ENCODE measurements around the gene TTC28.
"Not testable (repeated sequence)": the region's sequence is repeated elsewhere in the genome, so short reads cannot be mapped to it uniquely, and the experiment has no call there.

The TTC28 gene

DNA sequence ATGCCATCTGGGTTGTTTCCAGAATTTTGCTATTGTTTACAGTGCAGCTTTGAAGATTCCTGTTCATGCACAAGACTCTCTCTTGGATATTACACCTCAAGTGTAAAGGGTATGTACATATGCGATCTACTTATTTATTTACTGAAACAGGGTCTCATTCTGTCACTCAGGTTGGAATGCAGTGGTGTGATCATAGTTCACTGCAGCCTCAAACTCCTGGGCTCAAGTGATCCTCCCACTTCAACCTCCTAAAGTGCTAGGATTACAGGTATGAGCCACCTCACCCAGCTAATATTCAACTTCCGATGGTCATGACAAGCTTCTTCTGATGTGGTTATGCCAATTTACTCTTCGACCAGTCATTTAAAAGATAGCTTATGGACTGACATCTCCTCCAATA, 602.5 kb downstream of the TTC28 start:
- no peak for DNase-seq

DNA sequence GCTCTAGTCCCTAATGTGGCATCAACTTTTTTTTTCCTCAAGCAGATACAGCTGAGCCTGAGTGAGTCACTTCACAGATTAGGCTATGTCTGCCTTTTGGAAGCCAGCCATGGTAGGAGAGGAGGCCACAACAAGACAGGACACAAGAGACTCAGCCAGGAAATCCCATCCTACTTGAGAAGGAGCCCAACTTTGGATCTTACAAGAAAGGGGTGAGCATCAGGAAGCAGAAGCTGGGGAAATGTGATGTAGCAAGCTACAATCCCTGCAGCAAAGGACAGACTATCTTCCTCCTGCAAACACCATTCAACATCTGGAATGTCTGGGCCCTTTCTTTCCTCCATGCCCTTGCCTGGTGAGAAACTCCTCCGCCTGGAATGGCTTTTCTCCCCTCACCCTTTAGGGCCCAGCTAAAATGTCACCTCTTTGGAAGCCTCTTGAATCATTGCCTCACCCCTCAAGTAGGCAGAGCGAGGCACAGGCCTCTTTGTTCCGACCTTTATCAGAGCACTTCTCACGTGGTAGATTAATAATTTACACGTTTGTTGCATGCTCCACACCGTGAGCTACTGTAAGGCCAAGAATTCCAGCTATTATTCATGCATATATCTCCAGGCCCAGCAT, 604.2 kb downstream of the TTC28 start:
- no peak for DNase-seq

GRCh38 chr22:28074526-28074925, 605.1 kb downstream of the TTC28 start:
- DNase-seq: no peak

DNA sequence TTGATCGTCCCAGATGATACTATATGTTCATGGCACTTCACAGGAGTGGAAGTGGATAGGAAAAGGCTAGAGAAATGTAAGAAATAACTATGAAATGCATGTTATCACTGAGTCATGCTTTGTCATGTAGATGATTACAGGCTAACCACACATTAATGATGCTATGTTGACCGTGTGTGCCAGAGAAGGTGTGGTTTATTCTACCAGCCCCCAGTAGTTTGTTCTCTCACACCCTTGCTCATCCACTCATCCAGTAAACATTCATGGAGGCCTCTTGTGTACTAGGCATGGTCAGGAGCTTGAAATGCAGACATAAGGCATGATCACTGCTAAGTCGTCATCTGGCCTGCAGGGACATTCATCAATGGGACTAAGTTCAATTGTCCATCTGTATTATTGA, 607.6 kb downstream of the TTC28 start:
- DNase-seq: no peak

GRCh38 chr22:28068826-28069225, 610.8 kb downstream of the TTC28 start:
- no peak for DNase-seq

DNA sequence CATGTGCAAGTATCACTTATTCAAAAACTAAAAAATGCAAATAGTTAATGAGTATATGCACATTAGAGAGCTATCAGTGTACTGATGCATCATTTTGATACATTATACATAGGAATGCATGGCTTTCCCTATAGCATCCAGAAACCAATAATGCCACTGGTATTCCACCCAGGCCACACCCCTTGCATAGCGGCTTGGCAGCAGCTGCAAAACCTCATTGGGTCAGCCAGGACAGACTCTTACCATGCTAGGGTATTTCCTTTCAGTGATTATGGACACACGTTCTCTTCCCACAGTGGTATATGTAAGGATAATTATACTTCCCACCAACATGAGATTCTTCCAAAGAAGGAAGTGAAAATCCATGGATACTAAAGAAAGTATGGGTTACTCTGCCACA, 614.7 kb downstream of the TTC28 start:
- DNase-seq: no peak

- no peak for DNase-seq
Observed at GRCh38 chr22:28063656-28064055, 616.0 kb downstream of the TTC28 start.

- DNase-seq: not testable (repeated sequence)
Observed at GRCh38 chr22:28060594-28060993, 619.0 kb downstream of the TTC28 start.

DNA sequence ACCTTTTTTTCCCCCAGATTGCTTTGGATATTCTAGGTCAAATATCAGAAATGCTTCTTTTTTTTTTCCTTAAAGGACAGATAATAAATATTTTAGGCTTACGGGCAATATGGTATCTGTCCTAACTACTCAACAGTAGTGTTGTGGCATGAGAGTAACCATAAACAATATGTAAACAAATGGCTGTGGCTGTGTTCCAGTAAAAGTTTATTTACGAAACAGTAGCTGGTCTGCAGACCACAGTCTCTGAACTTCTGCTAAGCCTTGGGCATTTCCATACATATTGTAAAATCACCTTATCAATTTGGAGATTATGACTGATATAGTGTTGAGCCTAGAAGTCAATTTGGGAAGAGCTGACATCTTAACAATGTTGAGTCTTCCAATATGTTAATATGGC, 621.6 kb downstream of the TTC28 start:
- DNase-seq: no peak

DNA sequence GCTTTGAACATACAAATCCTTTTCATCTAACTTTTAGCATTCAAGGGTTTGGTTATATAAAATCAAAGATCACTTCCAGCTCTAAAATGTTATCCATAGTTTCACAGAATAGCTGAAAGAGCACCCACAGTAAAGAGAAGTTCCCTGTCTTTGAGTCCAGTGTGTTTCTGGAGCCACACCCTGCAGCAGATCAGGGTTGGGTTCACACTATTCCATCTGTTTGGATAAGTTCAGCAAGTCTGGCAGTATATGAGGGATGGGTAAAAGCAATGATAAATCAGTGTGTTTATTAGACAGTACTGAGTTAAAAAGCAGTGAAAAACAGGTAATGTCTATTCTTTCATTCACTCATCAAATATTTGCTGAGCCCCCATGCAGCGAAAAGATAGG, 624.8 kb downstream of the TTC28 start:
- no peak for DNase-seq

DNA sequence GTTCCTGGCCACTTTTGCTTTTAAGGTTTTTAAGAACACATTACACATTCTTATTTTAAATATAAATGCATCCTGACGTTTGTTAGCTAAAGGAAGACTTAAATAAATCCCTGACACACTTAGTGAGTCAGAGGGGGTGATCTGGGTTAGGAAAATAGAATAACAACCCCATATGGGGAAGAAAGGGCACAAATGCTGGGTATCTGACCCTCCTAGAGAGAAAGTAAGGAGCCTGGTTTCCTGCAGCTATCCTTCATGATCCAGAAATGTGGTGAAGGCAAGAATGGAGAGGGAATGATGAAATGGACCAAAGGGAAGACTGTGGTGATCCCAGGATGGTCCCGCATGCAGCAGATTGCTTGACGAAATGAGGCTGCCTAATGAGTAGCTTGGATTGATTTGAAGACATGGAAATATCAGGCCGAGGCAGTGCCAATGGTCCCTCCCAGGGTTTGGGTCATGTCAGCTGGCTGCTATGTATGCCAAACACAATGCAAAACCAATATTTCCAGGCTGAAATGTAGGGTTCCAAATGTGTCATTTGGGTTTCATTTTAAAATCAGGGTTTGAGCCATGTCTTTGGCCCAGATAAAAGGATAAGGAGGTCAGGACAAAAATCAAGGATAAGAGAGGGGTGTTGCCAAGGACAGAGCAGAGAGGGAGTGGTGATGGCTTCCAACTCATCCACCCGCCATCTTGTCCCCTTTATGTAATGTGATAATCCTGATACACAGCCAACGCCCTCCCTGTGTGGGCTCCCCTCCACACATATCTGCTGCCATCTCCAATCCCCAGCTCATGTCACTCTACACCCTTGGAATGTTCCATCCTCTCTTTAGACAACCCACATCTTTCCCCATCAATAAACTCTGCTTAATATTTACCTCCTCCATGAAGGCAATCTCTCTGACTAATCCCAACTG, 625.5 kb downstream of the TTC28 start:
- DNase-seq: no peak

GRCh38 chr22:28052825-28053269, 626.8 kb downstream of the TTC28 start:
- no peak for DNase-seq

GRCh38 chr22:28051787-28052356, 627.8 kb downstream of the TTC28 start:
- no peak for DNase-seq

DNA sequence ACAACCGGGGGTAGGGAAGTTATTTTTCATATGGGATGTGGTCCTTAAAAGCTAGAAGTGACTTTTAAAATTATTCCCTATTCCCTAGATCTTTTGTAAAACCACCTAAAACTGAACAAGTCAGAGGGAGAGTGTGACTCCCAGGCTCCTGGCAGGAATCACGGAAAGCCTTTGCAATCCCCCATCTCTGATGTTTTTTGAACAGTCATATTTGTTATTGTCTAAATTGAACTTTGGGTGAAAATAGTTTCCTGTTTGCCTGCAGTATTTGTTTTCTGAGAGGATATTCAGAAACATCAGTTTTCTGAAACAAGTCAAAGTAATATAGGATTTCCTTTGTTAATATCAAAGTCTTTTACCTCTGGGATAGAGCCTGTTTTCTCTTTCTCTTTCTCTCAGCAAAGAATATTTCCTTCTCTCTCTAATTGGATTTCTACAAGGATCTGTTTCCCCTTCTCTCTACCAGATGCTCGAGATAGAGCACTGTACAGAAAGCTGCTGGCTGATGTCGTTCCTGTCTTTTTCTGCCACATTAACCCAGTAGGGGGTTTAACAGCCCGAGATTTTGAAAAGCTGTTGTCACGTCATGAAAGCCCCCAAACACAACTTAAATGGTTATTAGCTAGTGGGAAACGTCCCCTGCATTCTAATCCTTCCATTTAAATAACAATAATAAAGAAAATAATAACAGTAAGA, 628.4 kb downstream of the TTC28 start:
- no peak for DNase-seq

DNA sequence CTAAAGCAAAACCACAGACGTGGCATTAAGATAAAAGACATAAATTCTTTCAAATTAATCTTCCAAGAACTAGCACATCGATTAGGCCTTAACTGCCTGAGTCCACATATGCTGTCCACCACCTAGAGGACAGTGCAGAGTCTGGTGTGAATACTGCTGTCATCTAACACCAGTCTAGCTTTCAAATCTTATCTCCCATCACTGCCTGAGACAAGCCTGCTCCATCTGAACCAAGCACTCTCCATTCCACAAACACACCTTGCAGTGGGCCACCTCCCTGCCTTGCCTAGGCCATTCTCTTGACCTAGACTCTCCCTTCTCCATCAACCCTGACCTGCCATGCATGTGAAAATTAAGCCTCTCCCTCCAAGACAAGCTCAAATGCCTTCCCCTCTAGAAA, 631.1 kb downstream of the TTC28 start:
- no peak for DNase-seq

DNA sequence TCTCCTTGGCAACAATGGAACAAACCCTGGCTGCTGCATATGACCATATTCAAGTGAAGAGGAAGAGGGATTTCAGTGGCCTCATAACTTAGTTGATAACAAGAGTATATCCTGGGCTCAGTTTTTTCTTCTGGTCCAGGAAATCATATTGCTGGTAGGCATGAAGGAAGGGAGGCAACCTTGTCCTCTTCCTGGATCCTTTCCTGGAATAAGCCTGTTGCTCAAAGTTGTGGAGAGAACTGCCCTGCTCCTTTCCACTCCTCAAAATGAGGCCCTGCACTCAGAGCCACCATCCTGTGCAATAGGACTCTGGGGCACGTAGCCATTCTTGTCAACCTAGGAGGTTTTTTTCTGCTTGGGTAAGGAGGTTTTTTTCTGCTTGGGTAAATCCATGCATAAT, 631.9 kb downstream of the TTC28 start:
- DNase-seq: no peak

DNA sequence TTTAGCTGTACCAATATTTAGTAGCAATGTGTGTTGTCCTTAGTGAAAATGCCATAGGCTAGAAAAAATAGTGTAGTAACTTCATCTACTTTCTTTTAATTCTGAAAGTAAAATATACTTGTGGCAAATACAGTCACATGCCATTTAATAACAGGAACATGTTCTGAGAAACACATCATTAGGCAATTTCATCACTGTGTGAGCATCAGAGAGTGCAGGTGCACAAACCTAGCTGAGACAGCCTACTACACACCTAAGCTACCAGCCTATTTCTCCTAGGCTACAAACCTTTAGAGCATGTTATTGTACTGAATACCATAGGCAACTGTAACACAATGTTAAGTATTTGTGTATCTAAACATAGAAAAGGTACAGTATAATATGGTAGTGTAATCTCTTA, 633.5 kb downstream of the TTC28 start:
- no peak for DNase-seq

GRCh38 chr22:28044546-28045173, 635.0 kb downstream of the TTC28 start:
- DNase-seq: no peak

- DNase-seq: no peak
Observed at GRCh38 chr22:28043266-28043665, 636.4 kb downstream of the TTC28 start.

DNA sequence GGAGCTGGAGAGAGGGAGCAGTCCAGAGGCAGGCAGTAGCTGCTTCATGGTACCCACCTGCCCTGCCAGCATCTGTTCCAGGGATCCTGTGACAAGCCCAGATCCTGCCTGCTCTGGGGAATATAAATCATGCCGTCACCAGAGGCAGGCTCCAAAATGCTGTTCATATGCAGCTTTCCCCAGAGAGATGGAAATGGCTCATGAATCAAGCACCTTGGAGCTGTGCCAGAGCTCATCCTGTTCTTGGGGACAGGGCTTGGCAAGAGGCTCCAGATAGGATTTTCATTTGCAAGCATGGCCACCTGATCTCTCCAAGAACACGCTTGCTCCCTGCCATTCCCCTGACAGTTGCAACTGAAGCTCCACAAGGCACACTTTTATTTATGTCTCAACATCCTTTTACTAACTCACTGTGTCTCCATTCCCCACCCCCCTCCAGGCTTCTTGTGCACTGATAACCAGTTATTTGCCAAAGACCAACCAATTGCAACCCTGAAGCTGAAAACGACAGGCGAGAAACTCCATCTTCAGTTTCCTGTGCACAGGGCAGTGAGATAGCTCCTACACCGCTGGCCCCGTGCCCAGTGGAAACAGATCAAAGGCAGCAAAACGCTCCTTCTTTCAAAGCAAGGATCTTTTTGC, 644.8 kb downstream of the TTC28 start:
- DNase-seq: no peak

- DNase-seq: no peak
Observed at GRCh38 chr22:28034145-28034759, 645.4 kb downstream of the TTC28 start.

DNA sequence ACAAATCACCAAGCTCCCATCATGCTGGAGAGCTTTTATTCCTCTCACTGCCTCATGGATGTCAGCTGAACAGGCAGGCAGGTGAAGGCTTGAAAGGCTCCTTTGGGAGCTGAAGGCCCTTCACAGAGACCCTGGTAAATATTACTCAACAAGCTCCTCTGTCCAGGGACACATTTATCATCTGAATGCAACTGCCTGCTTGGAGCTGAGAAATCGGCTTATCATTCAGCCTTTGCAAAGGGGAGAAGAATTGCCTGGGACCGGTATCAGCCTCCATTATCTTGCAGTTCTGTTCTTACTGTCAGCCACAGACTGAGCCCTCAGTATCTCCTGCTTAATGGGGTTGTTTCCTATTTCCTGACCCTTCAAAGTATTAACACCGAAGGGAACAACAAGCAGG, 646.8 kb downstream of the TTC28 start:
- no peak for DNase-seq
